ENCODE results near the gene PLD4.
"Not testable (repeated sequence)": the region's sequence is repeated elsewhere in the genome, so short reads cannot be mapped to it uniquely, and the experiment has no call there.

PLD4 gene

GRCh38 chr14:104882991-104883660 lies 41.6 kb upstream of the PLD4 start:
- ATAC-seq: no peak
- TF ChIP-seq CSDC2 (CRISPR knock-in tag; IDR thresholded peaks at IDR 0.05) (no peak), ZFP30 (CRISPR knock-in tag; IDR thresholded peaks at IDR 0.05) (no peak), TCF4 (CRISPR knock-in tag; IDR thresholded peaks at IDR 0.05; ENCODE audit: borderline replicate concordance) (no peak), TSHZ2 (CRISPR knock-in tag; IDR thresholded peaks at IDR 0.05) (no peak), ZNF565 (CRISPR knock-in tag; conservative IDR thresholded peaks at IDR 0.05; ENCODE audit: low read depth) (no peak), ESRRG (CRISPR knock-in tag; IDR thresholded peaks at IDR 0.05) (no peak), ZFP3 (CRISPR knock-in tag; IDR thresholded peaks at IDR 0.05) (no peak), RARB (CRISPR knock-in tag; IDR thresholded peaks at IDR 0.05) (no peak), OSR1 (CRISPR knock-in tag; IDR thresholded peaks at IDR 0.05) (no peak), SNAI2 (CRISPR knock-in tag; IDR thresholded peaks at IDR 0.05) (no peak), CSRNP3 (CRISPR knock-in tag; IDR thresholded peaks at IDR 0.05) (no peak), BACH2 (CRISPR knock-in tag; IDR thresholded peaks at IDR 0.05; ENCODE audit: borderline replicate concordance) (no peak)

- ATAC-seq: no peak
Observed at GRCh38 chr14:104883681-104884361, 40.9 kb upstream of the PLD4 start.

GRCh38 chr14:104884381-104884780 lies 40.3 kb upstream of the PLD4 start:
- ATAC-seq: not testable (repeated sequence)

More at GRCh38 chr14:104883681-104884361, 40.9 kb upstream of the PLD4 start:
- TF ChIP-seq BACH2 (CRISPR knock-in tag; IDR thresholded peaks at IDR 0.05; ENCODE audit: borderline replicate concordance): no peak
- no peak for TF ChIP-seq PATZ1 (CRISPR knock-in tag; IDR thresholded peaks at IDR 0.05; ENCODE audit: borderline replicate concordance)
- no peak for TF ChIP-seq ESRRG (CRISPR knock-in tag; IDR thresholded peaks at IDR 0.05)
- TF ChIP-seq TCF4 (CRISPR knock-in tag; IDR thresholded peaks at IDR 0.05; ENCODE audit: borderline replicate concordance): no peak
- TF ChIP-seq TSHZ2 (CRISPR knock-in tag; IDR thresholded peaks at IDR 0.05): no peak
- no peak for TF ChIP-seq ZNF565 (CRISPR knock-in tag; conservative IDR thresholded peaks at IDR 0.05; ENCODE audit: low read depth)

GRCh38 chr14:104885031-104885972 lies 39.4 kb upstream of the PLD4 start:
- no peak for ATAC-seq
- TF ChIP-seq ZFP3 (CRISPR knock-in tag; IDR thresholded peaks at IDR 0.05) (no peak), ZNF565 (CRISPR knock-in tag; conservative IDR thresholded peaks at IDR 0.05; ENCODE audit: low read depth) (no peak), CREB5 (CRISPR knock-in tag; IDR thresholded peaks at IDR 0.05; ENCODE audit: low read depth) (no peak), RARB (CRISPR knock-in tag; IDR thresholded peaks at IDR 0.05) (no peak), SNAI2 (CRISPR knock-in tag; IDR thresholded peaks at IDR 0.05) (no peak), TCF4 (CRISPR knock-in tag; IDR thresholded peaks at IDR 0.05; ENCODE audit: borderline replicate concordance) (no peak), TSHZ2 (CRISPR knock-in tag; IDR thresholded peaks at IDR 0.05) (no peak), ARNTL (CRISPR knock-in tag; IDR thresholded peaks at IDR 0.05; ENCODE audit: borderline replicate concordance, low read depth) (no peak), ZNF70 (CRISPR knock-in tag; IDR thresholded peaks at IDR 0.05) (no peak), ZFP30 (CRISPR knock-in tag; IDR thresholded peaks at IDR 0.05) (no peak), OSR1 (CRISPR knock-in tag; IDR thresholded peaks at IDR 0.05) (no peak), GLIS3 (CRISPR knock-in tag; IDR thresholded peaks at IDR 0.05) (no peak), ISL1 (CRISPR knock-in tag; IDR thresholded peaks at IDR 0.05) (no peak)
